GM18868 (cell line): Measurements from ENCODE around the gene LRP6.
A peak's percentile ranks its signal among the peaks of the same experiment; 100 is the strongest.

ENCODE experiments used
- ATAC-seq: cut with Tn5 transposase; IDR thresholded peaks from one replicate; pipeline ENCODE4 v1.9.1; 2021; ENCODE audit warnings: mild to moderate bottlenecking, moderate library complexity; ENCODE audit not compliant: unreplicated experiment

Gene LRP6

DNA sequence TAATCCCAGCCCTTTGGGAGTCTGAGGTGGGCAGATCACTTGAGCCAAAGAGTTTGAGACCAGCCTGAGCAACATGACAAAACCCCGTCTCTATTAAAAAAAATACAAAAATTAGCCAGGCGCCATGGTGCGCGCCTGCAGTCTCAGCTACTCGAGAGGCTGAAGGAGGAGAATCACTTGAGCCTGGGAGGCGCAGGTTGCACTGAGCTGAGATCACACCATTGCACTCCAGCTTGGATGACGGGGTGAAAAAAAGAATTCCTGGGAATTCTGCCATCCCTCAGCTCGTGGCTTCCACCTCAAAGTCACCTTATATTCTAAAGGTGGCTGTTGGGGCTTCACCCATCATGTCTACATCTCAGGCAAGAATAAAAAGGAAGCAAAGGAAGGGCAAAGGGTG is 183.2 kb downstream of the LRP6 start:
- no peak for ATAC-seq

GRCh38 chr12:12081836-12082497 is 184.9 kb downstream of the LRP6 start:
- ATAC-seq, result peak; percentile 78

- no peak for ATAC-seq
Measured at GRCh38 chr12:12079291-12079690, 187.6 kb downstream of the LRP6 start.

GRCh38 chr12:12072064-12072760 is 194.6 kb downstream of the LRP6 start:
- ATAC-seq, result no peak

DNA sequence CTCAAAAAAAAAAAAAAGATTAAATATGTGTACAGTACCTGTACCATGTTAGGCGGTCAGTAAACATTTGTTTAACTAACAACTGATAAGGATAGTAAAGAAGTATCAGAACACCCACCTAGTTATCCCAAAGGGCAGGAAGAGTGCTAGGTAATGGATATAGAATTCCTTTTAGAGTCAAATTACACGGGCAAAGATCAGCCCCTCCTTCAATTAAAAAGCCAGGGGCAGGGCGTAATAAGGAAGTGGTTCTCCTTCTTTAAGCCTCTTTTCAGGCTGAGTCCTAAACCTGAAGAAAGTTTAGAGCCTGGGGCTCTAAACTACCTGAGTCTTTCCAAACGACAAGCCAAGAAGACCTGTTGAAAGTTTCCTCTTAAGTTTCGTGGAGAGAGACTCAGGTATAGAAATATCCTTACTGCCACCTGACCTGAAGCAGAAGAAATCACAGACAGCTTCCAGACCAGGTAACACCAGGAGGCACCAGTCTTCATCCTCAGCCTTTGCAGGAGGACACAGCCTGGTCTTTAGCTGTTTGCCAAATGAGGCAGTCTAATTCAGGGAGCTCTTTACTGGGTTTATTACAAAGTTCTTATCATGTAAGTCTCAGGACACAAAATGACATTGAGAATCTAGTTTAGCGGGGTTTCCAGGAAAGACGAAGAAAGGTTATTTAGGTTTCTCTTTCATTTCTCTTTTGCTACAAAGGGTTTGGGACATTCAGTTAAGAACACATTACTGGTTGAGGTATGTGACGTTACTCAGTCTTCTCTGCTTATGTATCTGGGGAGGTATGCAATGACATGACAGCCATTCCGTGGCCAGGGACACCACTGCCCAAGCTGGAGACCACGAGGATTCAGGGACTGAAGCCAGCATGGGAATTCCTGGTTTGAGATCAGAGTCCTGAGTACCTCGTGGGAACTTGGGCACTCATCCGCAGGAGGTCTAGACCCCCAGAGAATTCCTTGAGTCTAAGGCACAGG is 195.9 kb downstream of the LRP6 start, which contains the start of gene BCL2L14:
Gene BCL2L14 (plus strand): TSS at position 266 of the 983 bp plus-strand sequence. CDS start 8,367 bp downstream, outside the sequence.
- ATAC-seq, result no peak

- ATAC-seq, result no peak
Measured at GRCh38 chr12:12069821-12070548, 196.9 kb downstream of the LRP6 start.

DNA sequence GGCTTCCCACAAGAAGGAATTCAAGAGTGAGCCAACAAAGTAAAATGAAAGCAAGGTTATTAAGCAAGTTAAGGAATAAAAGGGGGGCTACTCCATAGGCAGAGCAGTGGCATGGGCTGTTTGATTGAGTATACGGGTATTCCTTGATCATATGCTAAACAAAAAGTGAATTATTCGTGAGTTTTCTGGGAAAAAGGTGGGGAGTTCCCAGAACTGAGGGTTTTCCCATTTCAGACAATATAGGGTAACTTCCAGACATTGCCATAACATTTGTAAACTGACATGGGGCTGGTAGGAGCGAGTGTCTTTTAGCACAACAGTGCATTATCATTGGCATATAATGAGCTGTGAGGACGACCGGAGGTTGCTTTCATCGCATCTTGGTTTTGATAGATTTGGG is 198.1 kb downstream of the LRP6 start:
- ATAC-seq, result no peak
